ENCODE measurements around the gene KCNIP4.

GRCh38 chr4:21678711-21679110 is 269.9 kb downstream of the KCNIP4 start:
- TF ChIP-seq CTCF (conservative IDR thresholded peaks at IDR 0.05; ENCODE audit: low read length), result no peak
- TF ChIP-seq EZH2phosphoT487 (IDR thresholded peaks at IDR 0.05; ENCODE audit: borderline replicate concordance), result no peak
